GM03348 (cell line): ENCODE measurements around the gene ANKRD11.
A peak's percentile ranks its signal among the peaks of the same experiment; 100 is the strongest.

Experiments used
- DNase-seq: peaks from one replicate; pipeline ENCODE4 v3.0.0; 2012; ENCODE audit warnings: low spot score

ANKRD11 gene

GRCh38 chr16:89297156-89297874 lies 193.0 kb downstream of the ANKRD11 start:
- DNase-seq: no peak

GRCh38 chr16:89295915-89296314 lies 194.4 kb downstream of the ANKRD11 start:
- DNase-seq: no peak

DNA sequence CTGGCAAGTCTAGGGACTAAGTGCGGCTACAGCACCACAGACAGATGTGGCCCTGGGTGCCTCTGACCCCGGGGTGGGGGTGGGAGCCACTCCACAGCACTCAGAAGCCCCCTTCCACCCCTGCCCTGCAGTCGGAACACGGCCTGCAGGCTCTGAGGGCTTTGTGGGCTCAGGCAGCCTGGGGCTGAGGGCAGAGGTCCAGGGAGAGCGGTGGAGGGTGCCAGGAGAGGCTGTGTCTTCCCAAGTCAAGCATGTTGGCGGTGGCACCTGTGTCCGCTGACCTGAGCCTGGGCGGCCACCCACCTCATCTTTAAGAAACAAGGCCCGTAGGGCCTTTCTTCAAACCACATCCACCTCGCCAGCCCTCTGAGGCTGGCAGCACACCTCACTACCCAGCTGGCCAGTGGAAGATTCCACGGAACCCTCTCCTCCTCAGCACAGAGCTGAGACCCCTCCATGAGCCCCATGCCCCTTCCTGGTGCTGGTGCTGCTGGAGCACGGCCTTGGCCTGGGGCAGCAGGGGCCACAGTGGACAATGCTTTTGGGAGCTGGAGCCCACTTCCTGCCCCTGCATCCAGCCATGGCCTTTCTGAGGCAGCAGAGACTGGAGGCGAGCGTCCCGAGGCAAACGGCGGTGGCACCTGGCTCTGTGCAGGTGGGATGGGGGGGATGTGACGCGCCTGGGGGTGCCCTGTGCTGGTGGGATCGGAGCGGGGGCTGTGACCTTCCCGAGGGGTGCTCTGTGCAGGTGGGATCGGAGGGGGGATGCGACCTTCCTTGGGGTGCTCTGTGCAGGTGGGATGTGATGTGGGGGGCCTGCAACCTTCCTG lies 195.1 kb downstream of the ANKRD11 start:
- no peak for DNase-seq

DNA sequence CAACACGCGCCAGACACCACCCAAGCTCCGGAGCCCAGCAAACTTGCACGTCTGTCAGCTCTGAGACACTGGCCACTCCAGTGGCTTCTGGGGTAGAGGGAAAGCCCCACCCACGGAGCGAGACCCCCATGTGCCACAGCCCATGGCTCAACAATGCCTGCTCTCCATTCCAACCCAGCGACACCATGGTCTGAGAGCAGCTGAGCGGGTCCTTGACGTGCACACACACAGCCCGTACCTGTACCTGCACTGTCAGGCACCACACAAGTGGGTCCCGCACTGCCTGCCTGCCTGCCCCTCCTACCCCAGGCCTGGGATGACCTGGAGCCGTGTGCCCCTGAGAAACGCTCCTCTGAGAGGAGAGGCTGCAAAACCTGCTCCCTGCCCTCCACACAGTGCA lies 195.9 kb downstream of the ANKRD11 start:
- no peak for DNase-seq

DNA sequence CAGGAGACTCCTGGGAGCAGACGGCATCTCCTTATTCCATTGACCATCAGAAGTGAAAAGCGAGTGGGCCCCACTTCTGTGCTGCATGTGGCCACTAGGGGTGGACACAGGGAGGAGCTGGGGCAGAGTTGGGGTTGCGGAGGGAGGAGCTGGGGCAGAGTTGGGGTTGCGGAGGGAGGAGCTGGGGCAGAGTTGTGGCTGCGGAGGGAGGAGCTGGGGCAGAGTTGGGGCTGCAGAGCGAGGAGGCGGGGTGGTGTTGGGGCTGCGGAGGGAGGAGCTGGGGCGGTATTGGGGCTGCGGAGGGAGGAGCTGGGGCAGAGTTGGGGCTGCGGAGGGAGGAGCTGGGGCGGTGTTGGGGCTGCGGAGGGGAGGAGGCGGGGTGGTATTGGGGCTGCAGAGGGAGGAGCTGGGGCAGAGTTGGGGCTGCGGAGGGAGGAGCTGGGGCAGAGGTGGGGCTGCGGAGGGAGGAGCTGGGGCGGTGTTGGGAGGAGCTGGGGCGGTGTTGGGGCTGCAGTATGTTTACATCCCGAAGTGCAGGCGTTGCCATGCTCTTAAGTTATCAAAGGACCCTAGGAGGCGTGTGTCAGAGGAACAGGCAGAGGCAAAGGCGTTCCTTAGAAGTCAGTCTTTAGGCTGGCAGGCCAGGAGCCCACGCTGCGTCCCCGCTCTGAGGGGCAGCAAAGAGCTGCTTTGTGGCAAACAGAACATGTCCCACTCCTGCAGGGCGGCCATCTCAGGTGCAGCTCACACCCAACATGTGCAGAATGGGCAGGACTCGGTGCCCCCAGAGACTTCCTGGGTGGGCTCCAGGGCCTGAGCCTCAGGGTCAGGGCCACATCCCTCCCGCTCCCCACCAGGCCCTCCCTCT lies 196.9 kb downstream of the ANKRD11 start:
- no peak for DNase-seq

DNA sequence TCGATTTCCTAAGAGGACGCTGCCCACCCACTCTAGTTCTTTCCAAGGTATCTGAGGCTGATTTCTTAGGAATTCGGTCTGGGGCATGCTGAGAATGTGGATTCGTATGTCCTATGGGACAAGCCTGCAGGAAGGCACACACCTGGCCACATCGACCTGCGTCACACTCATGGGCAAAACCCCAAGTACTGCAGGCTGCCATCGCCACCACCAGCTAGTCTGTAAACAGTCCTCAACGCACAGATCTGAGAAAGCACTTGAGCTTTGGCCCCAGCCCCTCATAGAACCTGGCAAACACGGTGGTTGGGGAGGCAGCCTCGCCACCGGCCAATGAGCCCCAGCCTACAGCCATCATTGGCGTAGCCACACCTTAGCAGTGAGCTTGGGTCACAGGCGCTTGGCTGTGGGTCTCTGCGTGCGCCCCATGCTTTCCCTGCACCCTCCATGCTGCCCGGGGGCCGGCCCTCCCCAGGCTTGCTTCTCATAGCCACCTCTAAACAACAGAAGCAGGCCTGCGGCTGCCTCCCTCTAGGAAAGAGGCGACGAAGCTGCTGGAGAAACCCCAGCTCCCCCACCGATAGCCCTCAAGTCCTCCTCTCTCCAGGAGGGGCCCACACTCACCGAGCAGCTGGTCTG lies 197.8 kb downstream of the ANKRD11 start:
- no peak for DNase-seq

DNA sequence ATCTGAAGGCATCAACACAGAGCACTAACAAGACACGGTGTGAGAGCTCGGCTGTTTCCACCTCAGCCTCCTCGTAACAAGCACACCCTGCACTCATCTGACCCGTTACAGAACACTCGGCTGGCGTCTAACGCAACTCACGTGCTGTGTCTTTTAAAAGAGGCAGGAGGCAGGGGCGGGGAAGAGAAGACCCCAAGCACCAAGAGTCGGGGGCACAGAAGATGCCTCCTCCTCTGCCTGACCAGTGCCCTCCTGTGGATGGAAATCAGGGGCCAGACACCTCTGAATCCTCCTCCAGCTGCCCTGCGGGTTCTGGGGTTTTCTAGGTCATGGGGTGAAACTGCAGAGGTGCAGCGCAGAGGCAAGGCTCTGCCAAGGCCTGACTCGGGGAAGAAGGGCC lies 198.6 kb downstream of the ANKRD11 start:
- DNase-seq: no peak

DNA sequence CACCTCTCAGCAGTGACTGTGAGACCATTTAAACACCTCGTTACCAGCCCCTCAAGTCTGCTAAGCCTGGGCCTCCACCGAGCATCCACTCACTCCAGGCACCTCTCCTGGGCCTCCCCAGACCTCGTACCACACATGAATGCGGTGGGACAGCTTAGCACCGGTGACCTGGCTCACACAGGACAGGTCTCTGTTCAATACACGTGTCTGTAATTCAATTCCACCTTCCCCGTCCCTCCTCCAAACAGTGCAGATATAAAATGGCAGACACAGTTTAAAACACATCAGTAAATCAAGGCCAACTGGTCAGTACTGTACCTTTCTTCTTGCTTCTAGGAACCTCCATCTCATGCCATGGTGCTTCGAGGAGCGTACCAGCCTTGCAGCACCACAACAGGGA lies 199.0 kb downstream of the ANKRD11 start:
- DNase-seq: no peak

GRCh38 chr16:89290887-89291286 lies 199.5 kb downstream of the ANKRD11 start:
- no peak for DNase-seq

- DNase-seq: no peak
Observed at GRCh38 chr16:89290472-89290871, 199.9 kb downstream of the ANKRD11 start.

GRCh38 chr16:89289428-89290395 lies 200.6 kb downstream of the ANKRD11 start:
- DNase-seq: peak; percentile 95

- DNase-seq: no peak
Observed at GRCh38 chr16:89288966-89289365, 201.4 kb downstream of the ANKRD11 start.

- DNase-seq: no peak
Observed at GRCh38 chr16:89288577-89288844, 201.8 kb downstream of the ANKRD11 start.

GRCh38 chr16:89287777-89288576 lies 202.4 kb downstream of the ANKRD11 start:
- no peak for DNase-seq

- DNase-seq: no peak
Observed at GRCh38 chr16:89286096-89286495, 204.3 kb downstream of the ANKRD11 start.

DNA sequence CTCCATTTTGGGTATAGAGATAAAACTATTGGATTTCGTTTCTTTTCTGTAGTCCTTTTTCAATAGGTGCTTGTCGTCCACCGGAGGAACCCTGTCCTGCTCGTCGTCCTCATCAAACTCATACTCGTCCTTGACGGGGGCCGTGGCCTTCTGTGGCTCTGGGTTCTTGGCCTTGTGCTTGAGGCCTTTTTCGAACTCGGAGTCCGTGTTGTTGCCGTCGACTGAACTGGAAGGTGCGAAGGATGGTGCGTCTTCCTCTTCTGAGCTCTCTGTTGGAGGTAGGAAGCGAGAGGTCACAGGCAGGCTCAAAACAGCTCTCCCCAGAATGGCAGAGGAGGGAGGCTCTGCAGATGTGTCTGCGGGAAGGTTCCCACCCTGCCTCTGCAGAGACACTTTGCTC lies 205.0 kb downstream of the ANKRD11 start:
- DNase-seq: no peak

GRCh38 chr16:89283449-89283848 lies 206.9 kb downstream of the ANKRD11 start:
- no peak for DNase-seq

- no peak for DNase-seq
Observed at GRCh38 chr16:89282523-89282922, 207.8 kb downstream of the ANKRD11 start.

GRCh38 chr16:89281829-89282228 lies 208.5 kb downstream of the ANKRD11 start:
- DNase-seq: no peak

GRCh38 chr16:89281189-89281577 lies 209.2 kb downstream of the ANKRD11 start:
- no peak for DNase-seq
